ENCODE results near the gene SNX3.

GRCh38 chr6:108171918-108172516 lies 88.8 kb downstream of the SNX3 start:
- TF ChIP-seq, protein P1, sequence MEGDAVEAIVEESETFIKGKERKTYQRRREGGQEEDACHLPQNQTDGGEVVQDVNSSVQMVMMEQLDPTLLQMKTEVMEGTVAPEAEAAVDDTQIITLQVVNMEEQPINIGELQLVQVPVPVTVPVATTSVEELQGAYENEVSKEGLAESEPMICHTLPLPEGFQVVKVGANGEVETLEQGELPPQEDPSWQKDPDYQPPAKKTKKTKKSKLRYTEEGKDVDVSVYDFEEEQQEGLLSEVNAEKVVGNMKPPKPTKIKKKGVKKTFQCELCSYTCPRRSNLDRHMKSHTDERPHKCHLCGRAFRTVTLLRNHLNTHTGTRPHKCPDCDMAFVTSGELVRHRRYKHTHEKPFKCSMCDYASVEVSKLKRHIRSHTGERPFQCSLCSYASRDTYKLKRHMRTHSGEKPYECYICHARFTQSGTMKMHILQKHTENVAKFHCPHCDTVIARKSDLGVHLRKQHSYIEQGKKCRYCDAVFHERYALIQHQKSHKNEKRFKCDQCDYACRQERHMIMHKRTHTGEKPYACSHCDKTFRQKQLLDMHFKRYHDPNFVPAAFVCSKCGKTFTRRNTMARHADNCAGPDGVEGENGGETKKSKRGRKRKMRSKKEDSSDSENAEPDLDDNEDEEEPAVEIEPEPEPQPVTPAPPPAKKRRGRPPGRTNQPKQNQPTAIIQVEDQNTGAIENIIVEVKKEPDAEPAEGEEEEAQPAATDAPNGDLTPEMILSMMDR (IDR thresholded peaks at IDR 0.05), result no peak
- no peak for TF ChIP-seq EP300 (IDR thresholded peaks at IDR 0.05)
